GM12892 (cell line): Measurements from ENCODE around the gene CRKL.

ENCODE experiments used
- POLR2A ChIP-seq: IDR thresholded peaks from 2 replicates; pipeline ENCODE4 v1.6.1; 2011; ENCODE audit warnings: low read depth, low read length, control low read depth
- POLR2AphosphoS5 ChIP-seq: IDR thresholded peaks from 2 replicates; pipeline ENCODE4 v1.6.1; 2011; ENCODE audit warnings: low read depth, low read length, control low read depth
- TAF1 ChIP-seq: IDR thresholded peaks from 2 replicates; pipeline ENCODE4 v1.6.1; 2011; ENCODE audit warnings: low read depth, mild to moderate bottlenecking, control low read depth, low read length, borderline replicate concordance

- TF ChIP-seq POLR2A, result no peak
- no peak for TF ChIP-seq POLR2AphosphoS5
- no peak for TF ChIP-seq TAF1
Measured at GRCh38 chr22:20990184-20991180, 73.3 kb downstream of the CRKL start.
